HG03139 (cell line): ENCODE measurements around the gene GPR21.

Source experiments
- ATAC-seq: cut with Tn5 transposase; IDR thresholded peaks from one replicate; pipeline ENCODE4 v1.9.1; 2021; ENCODE audit not compliant: unreplicated experiment

The GPR21 gene, protein sequence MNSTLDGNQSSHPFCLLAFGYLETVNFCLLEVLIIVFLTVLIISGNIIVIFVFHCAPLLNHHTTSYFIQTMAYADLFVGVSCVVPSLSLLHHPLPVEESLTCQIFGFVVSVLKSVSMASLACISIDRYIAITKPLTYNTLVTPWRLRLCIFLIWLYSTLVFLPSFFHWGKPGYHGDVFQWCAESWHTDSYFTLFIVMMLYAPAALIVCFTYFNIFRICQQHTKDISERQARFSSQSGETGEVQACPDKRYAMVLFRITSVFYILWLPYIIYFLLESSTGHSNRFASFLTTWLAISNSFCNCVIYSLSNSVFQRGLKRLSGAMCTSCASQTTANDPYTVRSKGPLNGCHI

DNA sequence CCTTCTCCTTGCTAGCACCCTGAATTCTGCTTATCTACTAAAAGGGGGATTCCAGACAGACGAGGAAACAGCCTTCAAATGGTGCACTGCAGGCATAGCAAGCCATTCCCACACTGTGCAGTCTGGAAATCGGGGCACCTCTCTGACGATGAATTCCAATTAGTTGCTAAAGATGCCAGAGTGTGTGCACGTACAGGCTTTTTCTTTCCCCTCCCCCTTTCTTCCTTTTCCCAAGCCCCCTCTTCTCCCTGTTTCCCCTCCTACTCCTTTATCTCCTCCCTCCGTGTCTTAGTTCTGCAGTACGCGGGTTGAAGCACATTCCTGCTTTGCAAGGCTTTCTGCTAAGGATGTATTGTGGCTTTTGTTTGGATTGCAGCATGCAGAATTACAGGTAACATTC, at the start of gene GPR21:
GPR21 (plus strand) TSS at position 316 of the 400 bp plus-strand sequence. CDS start 900 bp downstream, outside the sequence.
- ATAC-seq = no peak

DNA sequence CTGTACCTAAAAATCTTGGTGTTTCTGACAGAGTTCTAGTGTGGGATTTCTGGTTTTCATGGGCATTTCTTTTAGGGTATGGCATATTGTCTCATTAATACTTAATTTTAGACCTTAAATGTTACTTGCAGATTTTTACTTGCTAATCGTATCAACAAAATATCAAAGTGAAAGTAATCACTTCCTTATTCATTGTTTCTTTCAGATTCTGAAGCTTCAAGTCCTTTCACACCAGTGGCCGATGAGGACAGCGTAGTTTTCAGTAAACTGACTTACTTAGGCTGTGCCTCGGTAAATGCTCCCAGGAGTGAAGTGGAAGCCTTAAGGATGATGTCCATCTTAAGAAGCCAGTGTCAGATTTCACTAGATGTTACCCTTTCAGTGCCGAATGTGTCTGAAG, 47.5 kb upstream of the GPR21 start:
- no peak for ATAC-seq

DNA sequence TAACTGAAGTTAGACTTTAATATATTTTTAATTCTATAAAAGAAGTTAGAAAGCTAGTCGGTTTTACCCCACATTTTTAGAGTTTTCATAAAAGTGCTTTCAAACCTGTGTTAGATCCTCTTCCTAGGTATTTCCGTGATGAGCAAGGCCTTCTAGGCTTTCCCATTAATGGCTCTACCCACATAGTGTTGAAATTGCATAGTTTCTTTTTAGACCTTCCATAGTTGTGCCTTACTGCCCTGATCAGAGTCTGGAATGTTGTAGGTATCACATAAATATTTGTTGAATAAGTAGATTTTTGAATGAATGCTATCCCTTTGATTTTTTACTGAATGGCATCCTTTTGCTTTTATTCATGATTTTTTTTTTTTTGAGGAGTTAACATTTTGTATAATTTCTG, 45.3 kb upstream of the GPR21 start:
- no peak for ATAC-seq

DNA sequence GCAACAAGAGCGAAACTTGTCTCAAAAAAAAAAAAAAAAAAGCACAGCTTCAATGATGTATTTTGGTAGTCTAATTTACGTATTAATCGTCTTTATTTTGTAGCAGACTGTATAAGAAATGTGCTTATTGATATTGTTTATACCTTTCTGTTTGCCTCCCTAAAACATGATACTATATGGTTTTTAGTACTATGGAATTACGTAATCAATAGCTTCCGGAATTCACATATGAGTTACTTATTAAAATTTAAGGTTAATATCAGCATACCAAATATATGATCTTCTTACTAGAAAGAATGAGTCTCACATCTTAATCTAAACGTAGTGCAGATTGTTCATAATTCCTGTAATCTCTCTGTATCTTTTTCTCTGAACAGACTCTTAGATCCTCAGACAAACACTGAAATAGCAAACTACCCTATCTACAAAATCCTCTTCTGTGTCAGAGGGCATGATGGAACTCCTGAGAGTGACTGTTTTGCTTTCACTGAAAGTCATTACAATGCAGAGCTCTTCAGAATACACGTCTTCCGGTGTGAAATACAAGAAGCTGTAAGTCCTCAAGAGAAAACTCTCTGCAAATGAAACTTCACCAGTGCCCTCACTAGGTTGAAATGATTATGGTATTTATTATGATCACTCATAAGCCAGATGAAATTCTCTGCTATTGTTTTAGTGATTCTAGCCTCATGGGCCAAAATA, 44.4 kb upstream of the GPR21 start:
- peak; percentile 52 for ATAC-seq

DNA sequence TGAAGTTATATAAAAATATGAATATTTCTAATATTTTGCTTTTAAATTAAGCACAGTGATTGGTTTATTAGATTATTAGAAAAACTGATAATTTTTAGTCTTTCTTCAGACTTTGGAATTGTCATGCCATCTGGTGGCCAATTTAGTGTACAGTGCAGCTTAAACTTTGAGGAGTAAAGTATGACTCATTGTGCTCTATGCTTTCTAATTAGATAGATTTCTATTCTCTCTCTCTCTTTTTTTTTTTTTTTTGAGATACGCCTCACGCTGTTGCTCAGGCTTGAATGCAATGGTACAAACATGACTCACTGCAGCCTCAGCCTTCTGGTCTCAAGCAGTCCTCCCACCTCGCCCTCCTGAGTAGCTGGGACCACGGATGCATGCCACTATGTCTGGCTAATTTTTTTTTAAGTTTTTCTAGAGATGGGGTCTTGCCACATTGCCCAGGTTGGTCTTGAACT, 42.1 kb upstream of the GPR21 start:
- ATAC-seq = no peak

DNA sequence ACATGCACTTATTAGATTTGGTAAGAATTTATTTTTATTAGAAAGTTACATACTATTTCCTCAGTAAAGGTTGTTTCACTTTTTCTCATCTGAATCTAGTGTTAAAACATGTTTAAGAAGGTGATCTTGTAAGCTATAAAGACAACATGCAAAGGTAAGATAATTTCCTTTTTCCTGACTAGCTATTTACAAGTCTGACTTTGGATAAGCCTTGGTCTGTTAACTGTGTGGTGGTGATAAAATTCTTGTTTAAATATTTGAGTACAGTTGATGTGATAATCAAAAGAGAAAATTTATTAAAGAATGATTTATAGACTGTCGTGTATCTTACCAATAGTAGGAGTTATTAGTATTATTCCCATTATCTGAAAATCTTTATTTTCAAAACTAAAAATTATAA, 36.9 kb upstream of the GPR21 start:
- no peak for ATAC-seq

DNA sequence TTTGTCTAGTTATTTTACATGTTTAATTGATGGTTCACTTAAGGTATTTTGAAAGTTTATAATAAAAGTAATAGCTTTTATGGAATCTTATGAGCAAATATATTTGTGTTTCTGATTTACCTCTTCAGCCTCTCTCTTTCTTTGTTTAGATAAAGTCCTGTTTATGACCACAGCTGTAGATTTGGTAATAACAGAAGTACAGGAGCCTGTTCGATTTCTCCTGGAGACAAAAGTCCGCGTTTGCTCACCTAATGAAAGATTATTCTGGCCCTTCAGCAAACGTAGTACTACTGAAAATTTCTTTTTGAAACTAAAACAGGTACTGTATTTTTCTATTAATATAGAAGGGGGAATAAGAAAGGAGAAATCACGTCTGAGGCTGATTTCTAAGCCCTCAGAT, 35.0 kb upstream of the GPR21 start:
- ATAC-seq = no peak

DNA sequence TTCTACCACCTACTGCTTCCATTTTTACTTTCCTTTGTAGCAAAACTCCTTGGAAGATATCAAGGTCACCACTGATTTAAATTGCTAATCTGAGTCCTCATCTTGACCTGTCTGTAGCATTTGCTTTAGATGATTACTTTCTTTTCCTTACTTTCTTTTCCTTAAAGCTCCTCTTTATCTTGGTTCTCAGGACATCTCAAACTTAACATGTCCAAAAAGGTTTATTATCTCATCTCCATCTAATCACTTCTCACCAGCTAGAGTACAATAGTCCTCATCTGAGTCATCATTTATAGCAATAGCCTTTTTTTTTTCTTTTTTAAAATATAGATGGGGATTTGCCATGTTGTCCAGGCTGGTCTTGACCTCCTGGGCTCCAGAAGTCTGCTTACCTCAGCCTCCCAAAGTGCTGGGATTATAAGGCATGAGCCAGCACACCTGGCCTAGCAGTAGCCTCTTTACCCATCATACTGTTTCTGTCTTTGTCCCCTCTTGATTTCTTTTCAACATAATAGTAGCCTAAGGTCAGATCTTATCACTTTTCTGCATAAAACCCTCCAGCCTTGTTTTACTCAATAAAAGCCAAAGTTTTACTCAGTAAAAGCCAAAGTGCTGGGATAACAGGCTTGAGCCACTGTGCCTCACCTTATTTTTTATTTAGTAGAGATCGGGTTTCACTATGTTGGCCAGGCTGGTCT, 32.9 kb upstream of the GPR21 start:
- ATAC-seq = no peak

DNA sequence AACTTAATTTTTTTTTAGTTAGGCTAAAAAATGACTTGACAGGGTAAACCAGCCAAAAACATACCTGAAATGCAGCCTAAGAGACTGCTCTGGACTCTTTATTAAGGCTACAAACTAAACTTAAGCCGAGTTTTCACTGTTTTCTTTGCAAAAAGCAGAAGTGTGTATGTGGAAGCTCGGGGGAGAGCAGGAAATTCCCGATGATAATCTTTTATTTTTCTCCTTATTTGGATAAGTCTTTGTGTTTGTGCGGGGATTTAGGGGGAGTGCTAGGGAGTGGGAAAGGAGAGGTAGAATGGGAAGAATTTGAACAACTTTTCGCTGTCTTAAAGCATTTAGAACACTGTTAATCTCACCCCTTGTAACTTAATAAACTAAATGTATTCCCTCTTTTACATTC, 30.7 kb upstream of the GPR21 start:
- no peak for ATAC-seq

DNA sequence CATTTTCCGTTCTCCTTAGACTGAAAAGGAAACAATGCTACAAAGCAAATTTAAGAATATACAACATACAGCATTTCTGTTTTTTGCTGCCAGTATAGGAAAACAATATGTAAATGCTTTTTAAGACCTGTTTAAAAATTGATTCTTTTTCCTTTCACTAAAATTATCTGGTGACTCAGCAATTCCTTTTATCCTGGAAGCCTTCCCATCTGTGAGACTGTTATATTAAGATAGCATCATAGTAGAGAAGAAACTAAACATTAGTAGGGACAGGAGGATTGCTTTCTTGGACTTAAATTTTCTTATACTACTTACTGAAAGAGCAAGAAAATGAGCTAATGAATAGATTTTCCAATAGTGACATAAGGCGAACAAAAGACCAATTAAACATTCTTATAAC, 30.0 kb upstream of the GPR21 start:
- no peak for ATAC-seq

DNA sequence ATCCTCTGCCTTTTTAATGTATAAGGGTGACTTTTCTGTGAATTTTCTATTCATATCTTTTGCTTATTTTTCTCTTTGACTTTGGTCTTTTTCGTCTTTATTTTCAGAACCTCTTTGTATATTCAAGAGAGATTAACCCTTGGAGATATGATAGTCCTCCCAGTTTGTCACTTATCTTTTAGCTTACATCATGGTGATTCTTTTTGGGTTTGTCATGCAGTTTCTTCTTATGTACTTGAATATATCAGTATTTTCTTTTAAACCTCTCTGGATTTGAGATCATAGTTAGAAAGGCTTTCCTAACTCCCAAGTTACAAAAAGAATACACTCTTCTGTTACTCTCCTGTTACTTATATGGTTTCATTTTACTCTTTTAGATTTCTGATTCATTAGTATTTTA, 27.5 kb upstream of the GPR21 start:
- no peak for ATAC-seq

DNA sequence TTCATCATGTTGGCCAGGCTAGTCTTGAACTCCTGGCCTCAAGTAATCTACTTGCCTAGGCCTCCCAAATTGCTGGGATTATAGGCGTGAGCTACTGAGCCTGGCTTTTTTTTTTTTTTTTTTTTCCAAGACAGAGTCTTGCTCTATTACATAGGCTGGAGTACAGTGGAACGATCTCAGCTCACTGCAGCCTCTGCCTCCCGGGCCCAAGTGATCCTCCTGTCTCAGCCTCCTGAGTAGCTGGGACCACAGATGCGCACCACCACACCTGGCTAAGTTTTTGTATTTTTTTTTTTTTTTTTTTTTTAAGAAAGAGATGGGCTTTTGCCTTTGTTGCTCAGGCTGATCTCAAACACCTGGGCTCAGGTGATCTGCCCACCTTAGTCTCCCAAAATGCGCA, 26.2 kb upstream of the GPR21 start:
- no peak for ATAC-seq

DNA sequence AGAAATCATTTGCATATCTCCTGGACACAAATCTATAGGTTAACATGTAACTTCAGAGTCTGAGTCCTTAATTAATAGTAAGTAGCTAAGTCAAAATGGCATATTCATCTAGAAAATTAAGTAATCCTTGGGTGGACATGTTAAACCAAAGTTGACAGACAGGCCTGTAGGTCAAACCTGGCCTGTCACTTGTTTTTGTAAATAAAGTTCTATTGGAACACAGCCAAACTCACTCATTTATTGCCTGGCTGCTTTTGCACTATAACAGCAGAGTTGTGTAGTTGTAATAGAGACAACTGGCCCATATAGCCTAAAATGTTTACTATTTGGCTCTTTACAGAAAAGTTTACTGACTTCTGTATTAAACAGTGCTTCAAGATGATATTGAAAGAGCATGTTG, 24.6 kb upstream of the GPR21 start:
- ATAC-seq = no peak

DNA sequence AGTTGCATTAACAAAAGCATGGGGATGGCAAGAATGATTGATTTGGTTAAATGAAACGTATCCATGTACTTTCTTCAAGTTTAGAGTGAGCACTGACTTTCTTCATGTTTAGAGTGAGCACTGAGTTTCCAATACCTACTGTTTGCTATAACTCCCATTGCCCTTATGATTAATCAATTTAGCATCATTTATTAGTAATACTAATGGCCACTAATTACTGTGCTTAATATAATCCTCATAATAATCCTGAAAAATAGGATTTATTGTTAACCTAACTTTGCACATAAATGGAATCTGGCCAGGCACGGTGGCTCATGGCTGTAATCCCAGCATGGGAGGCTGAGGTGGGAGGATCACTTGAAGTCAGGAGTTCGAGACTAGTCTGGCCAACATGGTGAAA, 22.1 kb upstream of the GPR21 start:
- no peak for ATAC-seq

DNA sequence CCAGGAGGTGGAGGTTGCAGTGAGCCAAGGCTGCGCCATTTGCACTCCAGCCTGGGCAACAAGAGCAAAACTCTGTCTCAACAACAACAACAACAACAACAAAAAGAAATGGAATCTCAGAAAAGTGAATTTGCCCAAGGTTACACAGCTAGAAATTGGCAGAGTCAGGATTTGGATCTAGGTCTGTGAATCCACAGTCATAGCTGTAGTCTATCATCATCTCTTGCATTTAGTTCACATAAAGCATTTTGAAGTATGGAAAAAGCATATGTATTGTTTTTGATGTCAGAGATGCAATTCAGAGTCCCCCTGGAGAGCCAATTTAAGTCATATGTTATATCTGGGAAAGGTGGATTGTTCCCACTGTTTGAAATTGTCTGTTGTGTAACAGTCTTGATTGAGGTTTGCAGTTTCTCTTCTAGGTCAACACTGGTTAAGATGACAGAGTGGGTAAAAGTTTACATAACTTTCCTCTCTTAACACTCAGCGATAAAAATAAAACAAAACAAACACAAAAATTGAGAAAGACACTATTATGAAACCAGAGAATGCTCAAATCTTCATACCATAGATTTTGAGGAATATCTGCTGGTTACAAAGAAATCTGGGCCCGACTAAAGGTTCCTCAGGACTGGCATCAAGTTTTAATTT, 21.5 kb upstream of the GPR21 start:
- ATAC-seq = no peak

DNA sequence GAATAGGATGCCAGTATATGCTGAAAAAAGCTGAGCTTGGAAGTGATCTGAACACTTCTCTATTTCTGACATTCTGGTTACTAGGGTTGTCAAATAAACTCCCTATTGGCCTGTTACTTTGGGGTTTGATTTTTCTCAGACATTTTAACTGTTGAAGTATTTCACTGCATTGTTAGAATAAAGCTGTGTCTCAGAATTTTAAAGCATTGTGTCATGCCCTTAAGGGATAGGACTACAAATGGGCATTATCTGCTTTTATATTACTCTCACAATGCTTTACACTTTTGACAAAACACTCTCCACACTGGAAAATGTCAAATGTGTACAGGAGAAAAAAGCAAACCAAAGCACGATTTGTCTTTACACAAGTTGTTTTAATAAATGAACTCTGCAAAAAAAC, 16.8 kb upstream of the GPR21 start:
- no peak for ATAC-seq

DNA sequence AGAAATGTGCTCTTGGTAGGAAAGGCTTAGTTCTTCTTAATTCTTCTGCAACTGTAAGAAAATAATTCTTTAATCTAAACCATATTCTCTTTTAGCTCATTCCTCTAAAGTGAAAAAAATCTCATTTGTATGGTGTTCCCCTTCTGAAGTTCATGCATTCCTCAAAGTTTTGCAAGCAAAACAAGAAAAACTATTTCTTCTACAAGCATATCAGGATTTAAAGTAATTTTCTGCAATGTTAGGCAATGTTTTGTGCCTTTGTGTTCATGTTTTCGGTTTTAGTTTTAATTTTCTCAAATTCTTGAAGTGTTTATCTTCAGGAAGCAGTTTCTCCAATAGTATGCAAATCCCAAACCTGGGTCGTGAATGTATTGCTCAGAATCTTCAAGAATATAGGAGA, 12.7 kb upstream of the GPR21 start:
- no peak for ATAC-seq

DNA sequence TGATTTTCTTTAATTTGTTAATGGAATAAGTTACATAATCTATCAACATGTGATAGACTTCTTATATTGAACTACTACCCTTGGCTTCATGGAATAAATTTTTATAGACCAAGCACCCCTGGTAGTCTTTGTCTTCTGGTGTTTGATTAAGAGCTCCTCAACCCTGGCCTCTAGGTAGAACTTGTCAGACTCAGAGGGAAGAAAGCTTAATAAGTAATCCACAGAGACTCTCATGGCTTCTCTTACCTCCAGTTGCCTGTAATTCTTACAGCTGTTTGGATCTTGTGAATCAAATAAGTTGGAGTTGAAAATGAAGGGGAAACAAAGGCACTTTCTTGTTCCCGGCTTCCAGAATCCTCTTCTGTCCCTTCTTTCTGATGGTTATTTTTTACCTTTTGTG, 7.0 kb upstream of the GPR21 start:
- no peak for ATAC-seq

DNA sequence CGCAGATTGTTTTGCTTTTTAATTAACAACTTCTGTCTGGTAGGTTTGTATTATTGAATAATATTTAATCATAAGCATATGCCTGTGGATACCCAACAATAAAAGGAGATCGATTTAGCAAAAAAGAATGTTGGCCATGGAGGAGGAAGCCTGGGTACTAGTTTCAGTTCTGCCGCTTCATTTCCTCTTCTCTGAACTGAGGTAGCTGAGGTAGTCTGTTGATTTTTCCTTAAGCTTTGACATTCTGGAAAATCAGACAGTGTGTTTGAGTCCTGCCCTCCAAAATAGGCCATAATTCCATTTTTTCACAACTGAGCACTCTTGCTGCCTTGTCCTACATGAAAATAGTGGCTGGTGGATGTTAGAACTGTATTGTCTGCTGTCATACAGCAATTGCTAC, 6.0 kb upstream of the GPR21 start:
- ATAC-seq = no peak

DNA sequence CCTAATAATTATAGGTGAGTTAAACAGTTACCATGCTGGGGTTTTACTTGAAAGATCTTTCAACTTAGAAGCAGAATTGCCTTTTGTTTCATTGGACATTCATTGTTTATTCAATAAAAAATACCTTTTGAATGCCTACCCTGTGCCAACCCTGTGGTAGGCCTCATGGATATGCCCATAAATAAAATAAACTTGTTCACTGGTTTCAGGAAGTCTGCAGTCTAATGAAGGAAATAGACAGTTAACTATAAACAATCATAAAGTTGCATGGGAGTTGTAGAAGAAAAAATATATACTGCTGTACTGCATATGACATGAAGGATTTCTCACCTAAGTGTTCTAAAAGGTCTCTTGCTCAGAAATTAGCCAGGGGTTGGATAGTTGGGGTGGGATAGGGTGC, 5.3 kb upstream of the GPR21 start:
- ATAC-seq = no peak

DNA sequence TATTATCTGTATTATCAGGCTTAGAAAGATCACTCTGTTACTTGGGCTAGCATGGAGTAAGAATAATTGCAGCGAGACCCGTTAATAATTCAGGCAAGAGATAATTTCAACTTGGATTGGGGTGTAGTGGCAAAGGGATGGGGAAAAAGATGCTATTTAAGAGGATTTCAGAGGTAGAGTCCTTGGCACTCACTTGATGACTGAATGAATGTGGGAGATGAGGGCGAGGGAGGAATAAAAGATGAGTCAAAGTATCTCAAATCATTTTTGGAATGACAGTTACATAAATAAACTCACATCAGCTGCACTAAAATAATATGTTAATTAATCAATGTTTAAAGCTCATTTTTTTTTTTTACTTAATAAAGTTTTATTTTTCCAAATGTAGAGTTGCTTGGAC, 4.5 kb upstream of the GPR21 start:
- no peak for ATAC-seq

DNA sequence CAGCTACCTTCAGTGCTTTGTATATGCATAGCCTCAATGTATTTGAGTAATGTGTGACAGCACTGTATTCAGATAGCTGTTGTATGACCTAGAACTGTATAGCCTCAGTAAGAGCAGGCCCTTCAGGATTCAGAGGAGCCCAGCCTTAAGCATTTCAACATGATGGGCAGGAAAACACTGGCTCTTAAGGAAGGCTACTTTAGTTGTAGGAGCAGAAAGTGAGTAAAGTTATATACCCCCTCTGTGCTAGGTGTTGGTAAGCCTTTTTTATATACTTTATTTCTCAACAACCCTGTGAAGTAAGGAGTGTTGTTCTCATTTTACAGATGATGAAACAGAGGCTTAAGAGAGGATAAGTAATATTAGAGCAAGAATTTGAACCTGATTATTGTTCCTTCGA, 1.5 kb upstream of the GPR21 start:
- ATAC-seq = no peak
